ENCODE measurements around the gene GNAL.

Gene GNAL

GRCh38 chr18:11906926-11907874, 218.1 kb downstream of the GNAL start:
- H4K20me1 ChIP-seq (ENCODE audit: insufficient read depth, low read length), result peaks cover 5% of the 10 kb centered on the region; the same call in 1 of the 2 replicates
- no peak for DNase-seq
- H3K4me1 ChIP-seq (ENCODE audit: insufficient read depth, low read length), result peaks cover 20% of the 10 kb centered on the region
- H2AFZ ChIP-seq (ENCODE audit: low read depth, low read length), result peak overlapping the region; percentile 79; the same call in 1 of the 2 replicates
- H3K4me3 ChIP-seq (ENCODE audit: low read depth in 1 of 2, low read length in 2 of 2), result peak overlapping the region; percentile 48 to 71; a peak in 3 of 4 replicates
- peaks cover 19% of the 10 kb centered on the region for H3K79me2 ChIP-seq (ENCODE audit: insufficient read depth, low read length)
- no peak for ATAC-seq (ENCODE audit: insufficient read depth, low read depth)
- no peak for TF ChIP-seq CTCF (IDR thresholded peaks at IDR 0.05; ENCODE audit: borderline replicate concordance, extremely low read depth, low read length, poor library complexity, severe bottlenecking)
- TF ChIP-seq EZH2 (IDR thresholded peaks at IDR 0.05; ENCODE audit: borderline replicate concordance, low read depth, low read length, severe bottlenecking), result no peak
- H3K36me3 ChIP-seq (ENCODE audit: insufficient read depth, low read length), result peaks cover 28% of the 10 kb centered on the region
- peak overlapping the region; percentile 96 for H3K9ac ChIP-seq (ENCODE audit: low read depth, low read length)
- H3K9me3 ChIP-seq (ENCODE audit: insufficient read depth, low read length, severe bottlenecking), result no peaks in the 10 kb centered on the region
- no peaks in the 10 kb centered on the region for H3K27me3 ChIP-seq (ENCODE audit: insufficient read depth, low read length, poor library complexity)
- peak overlapping the region; percentile 83 for H3K27ac ChIP-seq (ENCODE audit: low read length)
- H3K4me2 ChIP-seq (ENCODE audit: insufficient read depth, low read length), result peak overlapping the region; percentile 80

- peak; percentile 89 for DNase-seq
- ATAC-seq (ENCODE audit: insufficient read depth, low read depth), result peak; percentile 91
- Histone ChIP-seq H3K27me3 (ENCODE audit: insufficient read depth, low read length, poor library complexity) (no peaks in the 10 kb centered on the region), H3K27ac (ENCODE audit: low read length) (peak within 1 kb of the TSS; percentile 83), H4K20me1 (ENCODE audit: insufficient read depth, low read length) (no peaks in the 10 kb centered on the region), H2AFZ (ENCODE audit: low read depth, low read length) (peak within 1 kb of the TSS; percentile 79), H3K79me2 (ENCODE audit: insufficient read depth, low read length) (peaks cover 19% of the 10 kb centered on the region), H3K9ac (ENCODE audit: low read depth, low read length) (peak within 1 kb of the TSS; percentile 96), H3K4me1 (ENCODE audit: insufficient read depth, low read length) (peaks cover 20% of the 10 kb centered on the region), H3K36me3 (ENCODE audit: insufficient read depth, low read length) (peaks cover 16% of the 10 kb centered on the region), H3K4me3 (ENCODE audit: low read depth in 1 of 2, low read length in 2 of 2) (peak within 1 kb of the TSS; percentile 48 to 71), H3K9me3 (ENCODE audit: insufficient read depth, low read length, severe bottlenecking) (no peaks in the 10 kb centered on the region), H3K4me2 (ENCODE audit: insufficient read depth, low read length) (peak within 1 kb of the TSS; percentile 80)
- TF ChIP-seq CTCF (IDR thresholded peaks at IDR 0.05; ENCODE audit: borderline replicate concordance, extremely low read depth, low read length, poor library complexity, severe bottlenecking) (peak; percentile 4), EZH2 (IDR thresholded peaks at IDR 0.05; ENCODE audit: borderline replicate concordance, low read depth, low read length, severe bottlenecking) (no peak)
Observed at GRCh38 chr18:11908182-11909060, 219.4 kb downstream of the GNAL start, which contains the start of gene MPPE1. Gene MPPE1, minus strand, starts transcription at chr18:11908317. Its CDS starts 11,053 bp downstream, at chr18:11897264.

- Histone ChIP-seq H2AFZ (ENCODE audit: low read depth, low read length) (peak overlapping the region; percentile 79), H3K9ac (ENCODE audit: low read depth, low read length) (peak overlapping the region; percentile 96)
Observed at GRCh38 chr18:11909061-11909455, 220.0 kb downstream of the GNAL start.

More at GRCh38 chr18:11909061-11909455, 220.0 kb downstream of the GNAL start:
- Histone ChIP-seq H3K27ac (ENCODE audit: low read length) (peak overlapping the region; percentile 83), H3K36me3 (ENCODE audit: insufficient read depth, low read length) (peaks cover 16% of the 10 kb centered on the region), H3K27me3 (ENCODE audit: insufficient read depth, low read length, poor library complexity) (no peaks in the 10 kb centered on the region), H3K4me3 (ENCODE audit: low read depth in 1 of 2, low read length in 2 of 2) (peak overlapping the region; percentile 48 to 71), H3K9me3 (ENCODE audit: insufficient read depth, low read length, severe bottlenecking) (no peaks in the 10 kb centered on the region), H3K79me2 (ENCODE audit: insufficient read depth, low read length) (peaks cover 19% of the 10 kb centered on the region), H4K20me1 (ENCODE audit: insufficient read depth, low read length) (no peaks in the 10 kb centered on the region), H3K4me2 (ENCODE audit: insufficient read depth, low read length) (peak overlapping the region; percentile 80), H3K4me1 (ENCODE audit: insufficient read depth, low read length) (peaks cover 20% of the 10 kb centered on the region)
- TF ChIP-seq CTCF (IDR thresholded peaks at IDR 0.05; ENCODE audit: borderline replicate concordance, extremely low read depth, low read length, poor library complexity, severe bottlenecking), result no peak
- TF ChIP-seq EZH2 (IDR thresholded peaks at IDR 0.05; ENCODE audit: borderline replicate concordance, low read depth, low read length, severe bottlenecking), result no peak
- no peak for DNase-seq
- no peak for ATAC-seq (ENCODE audit: insufficient read depth, low read depth)

Data from DND-41 (cell line).